Adrenal gland (tissue), 5 donors: Measurements from ENCODE around the gene UNC13C.

ENCODE experiments used
- POLR2A ChIP-seq, 2 donors: fragments of 450-650 bp; IDR thresholded peaks; one replicate each; pipeline ENCODE4 v1.6.1; 2017; ENCODE audit warnings: antibody characterized with exemption in 2 of 2, mild to moderate bottlenecking in 2 of 2, moderate library complexity in 1 of 2
- TF ChIP-seq, protein P1 (sequence below), 6 experiments: fragments of 450-650 bp in 4 of 6; fragments of 200-600 bp in 2 of 6; sonication (generic) in 1 of 6; IDR thresholded peaks; 1 replicate in 5 of 6; 2 replicates in 1 of 6; pipeline versions ENCODE4 v1.5.1 to v1.8.0; 2016 to 2021; ENCODE audit warnings: antibody characterized with exemption in 6 of 6, mild to moderate bottlenecking in 2 of 6, moderate library complexity in 1 of 6
- donor health status: DM: no; HTN: no; CAD: no.

DNA sequence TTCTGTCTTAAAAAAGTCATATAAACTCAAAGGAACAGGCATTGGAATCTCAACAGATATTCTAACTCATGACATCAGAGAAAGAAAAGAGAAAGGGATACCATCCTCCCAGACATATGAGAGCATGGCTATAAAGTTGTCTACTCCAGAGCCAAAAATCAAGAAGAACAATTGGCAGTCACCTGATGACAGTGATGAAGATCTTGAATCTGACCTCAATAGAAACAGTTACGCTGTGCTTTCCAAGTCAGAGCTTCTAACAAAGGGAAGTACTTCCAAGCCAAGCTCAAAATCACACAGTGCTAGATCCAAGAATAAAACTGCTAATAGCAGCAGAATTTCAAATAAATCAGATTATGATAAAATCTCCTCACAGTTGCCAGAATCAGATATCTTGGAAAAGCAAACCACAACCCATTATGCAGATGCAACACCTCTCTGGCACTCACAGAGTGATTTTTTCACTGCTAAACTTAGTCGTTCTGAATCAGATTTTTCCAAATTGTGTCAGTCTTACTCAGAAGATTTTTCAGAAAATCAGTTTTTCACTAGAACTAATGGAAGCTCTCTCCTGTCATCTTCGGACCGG, 35.9 kb downstream of the UNC13C start:
- TF ChIP-seq, protein P1, sequence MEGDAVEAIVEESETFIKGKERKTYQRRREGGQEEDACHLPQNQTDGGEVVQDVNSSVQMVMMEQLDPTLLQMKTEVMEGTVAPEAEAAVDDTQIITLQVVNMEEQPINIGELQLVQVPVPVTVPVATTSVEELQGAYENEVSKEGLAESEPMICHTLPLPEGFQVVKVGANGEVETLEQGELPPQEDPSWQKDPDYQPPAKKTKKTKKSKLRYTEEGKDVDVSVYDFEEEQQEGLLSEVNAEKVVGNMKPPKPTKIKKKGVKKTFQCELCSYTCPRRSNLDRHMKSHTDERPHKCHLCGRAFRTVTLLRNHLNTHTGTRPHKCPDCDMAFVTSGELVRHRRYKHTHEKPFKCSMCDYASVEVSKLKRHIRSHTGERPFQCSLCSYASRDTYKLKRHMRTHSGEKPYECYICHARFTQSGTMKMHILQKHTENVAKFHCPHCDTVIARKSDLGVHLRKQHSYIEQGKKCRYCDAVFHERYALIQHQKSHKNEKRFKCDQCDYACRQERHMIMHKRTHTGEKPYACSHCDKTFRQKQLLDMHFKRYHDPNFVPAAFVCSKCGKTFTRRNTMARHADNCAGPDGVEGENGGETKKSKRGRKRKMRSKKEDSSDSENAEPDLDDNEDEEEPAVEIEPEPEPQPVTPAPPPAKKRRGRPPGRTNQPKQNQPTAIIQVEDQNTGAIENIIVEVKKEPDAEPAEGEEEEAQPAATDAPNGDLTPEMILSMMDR (IDR thresholded peaks at IDR 0.05) = no peak
- TF ChIP-seq POLR2A (IDR thresholded peaks at IDR 0.05) = no peak
